Omental fat pad (tissue), 4 donors: ENCODE results near the gene WASHC4. TPM values are rescaled to one million over a fixed set of nuclear protein-coding genes. Genes with fewer than 3 reads are reported as not detected.
"Not testable (repeated sequence)": the region's sequence is repeated elsewhere in the genome, so short reads cannot be mapped to it uniquely, and the experiment has no call there.

ENCODE experiments used
- ATAC-seq: fragments of 150-250 bp; one replicate; pipeline ENCODE4 v1.9.1; 2016; ENCODE audit warnings: mild to moderate bottlenecking, moderate library complexity; ENCODE audit not compliant: low FRiP score
- DNase-seq: peaks from one replicate; pipeline ENCODE4 v3.0.0-alpha.2; 2019; ENCODE audit warnings: low spot score
- CTCF ChIP-seq, 3 donors: fragments of 450-650 bp; IDR thresholded peaks; one replicate each; pipeline ENCODE4 v1.5.1; 2016 to 2017; ENCODE audit warnings: antibody characterized with exemption in 3 of 3, mild to moderate bottlenecking in 3 of 3, moderate library complexity in 2 of 3
- total RNA-seq, 4 donors: library from RNA; depleted of rRNA; stranded (reverse); fragments of >200 nt; gene quantifications; one replicate each; pipeline ENCODE4 v1.1.0, GENCODE V29; 2016

Gene WASHC4
- total RNA-seq, 4 donors from 2014 or later: 43.9 to 130 (median 58.4) TPM

GRCh38 chr12:105177208-105177607, 69.7 kb downstream of the WASHC4 start:
- no peak for TF ChIP-seq CTCF (IDR thresholded peaks at IDR 0.05)
- ATAC-seq (no peak), DNase-seq (no peak)

- not testable (repeated sequence) for ATAC-seq
Measured at GRCh38 chr12:105179114-105179513, 71.6 kb downstream of the WASHC4 start.

GRCh38 chr12:105183406-105183805, 75.9 kb downstream of the WASHC4 start:
- DNase-seq, ATAC-seq: not testable (repeated sequence)

More at GRCh38 chr12:105179114-105179513, 71.6 kb downstream of the WASHC4 start:
- DNase-seq: not testable (repeated sequence)

- not testable (repeated sequence) for DNase-seq, ATAC-seq
Measured at GRCh38 chr12:105183976-105184375, 76.4 kb downstream of the WASHC4 start.

- TF ChIP-seq CTCF (IDR thresholded peaks at IDR 0.05): no peak
- ATAC-seq (no peak), DNase-seq (no peak)
Measured at GRCh38 chr12:105189293-105189692, 81.8 kb downstream of the WASHC4 start.

GRCh38 chr12:105190530-105190929, 83.0 kb downstream of the WASHC4 start:
- no peak for ATAC-seq
- no peak for DNase-seq
- TF ChIP-seq CTCF (IDR thresholded peaks at IDR 0.05): no peak

GRCh38 chr12:105192624-105193225, 85.2 kb downstream of the WASHC4 start:
- TF ChIP-seq CTCF (IDR thresholded peaks at IDR 0.05): no peak
- DNase-seq: no peak
- no peak for ATAC-seq

GRCh38 chr12:105194947-105195346, 87.4 kb downstream of the WASHC4 start:
- ATAC-seq (no peak), DNase-seq (no peak)
- no peak for TF ChIP-seq CTCF (IDR thresholded peaks at IDR 0.05)

GRCh38 chr12:105196090-105196489, 88.6 kb downstream of the WASHC4 start:
- ATAC-seq: no peak
- TF ChIP-seq CTCF (IDR thresholded peaks at IDR 0.05): no peak
- no peak for DNase-seq
